WTC11 (cell line): ENCODE data around the gene RSBN1L. TPM values are rescaled to one million over a fixed set of nuclear protein-coding genes. Genes with fewer than 3 reads are reported as not detected.

Experiments used
- ATF6 ChIP-seq: sonication (generic); formaldehyde crosslinking; IDR thresholded peaks from 2 replicates; pipeline ENCODE4 v1.8.1; 2023; ENCODE audit warnings: mild to moderate bottlenecking, missing genetic modification reagents
- E2F1 ChIP-seq: sonication (generic); formaldehyde crosslinking; IDR thresholded peaks from 2 replicates; pipeline ENCODE4 v1.8.0; 2022; ENCODE audit warnings: mild to moderate bottlenecking, missing genetic modification reagents
- E2F5 ChIP-seq: sonication (generic); formaldehyde crosslinking; IDR thresholded peaks from 2 replicates; pipeline ENCODE4 v1.8.1; 2022; ENCODE audit warnings: mild to moderate bottlenecking, moderate library complexity, missing genetic modification reagents
- FOXK1 ChIP-seq: sonication (generic); formaldehyde crosslinking; IDR thresholded peaks from 2 replicates; pipeline ENCODE4 v1.8.0; 2022; ENCODE audit warnings: mild to moderate bottlenecking, moderate library complexity, missing genetic modification reagents
- GTF2I ChIP-seq: fragments of 250-450 bp; sonication (Bioruptor Pico); conservative IDR thresholded peaks from 2 replicates; pipeline ENCODE4 v1.4.0; 2021; ENCODE audit warnings: mild to moderate bottlenecking
- HMGA2 ChIP-seq: fragments of 250-450 bp; sonication (Bioruptor Pico); IDR thresholded peaks from 2 replicates; pipeline ENCODE4 v1.4.0; 2021; ENCODE audit warnings: mild to moderate bottlenecking, moderate library complexity
- IRF2 ChIP-seq: sonication (generic); formaldehyde crosslinking; IDR thresholded peaks from 2 replicates; pipeline ENCODE4 v1.8.0; 2022; ENCODE audit warnings: low read depth, missing genetic modification reagents, borderline replicate concordance
- JAZF1 ChIP-seq: fragments of 250-450 bp; sonication (Bioruptor Pico); IDR thresholded peaks from 2 replicates; pipeline ENCODE4 v1.9.0; 2021; ENCODE audit warnings: moderate library complexity, mild to moderate bottlenecking, inconsistent platforms
- MYBL2 ChIP-seq: sonication (generic); formaldehyde crosslinking; IDR thresholded peaks from 2 replicates; pipeline ENCODE4 v1.8.1; 2023; ENCODE audit warnings: mild to moderate bottlenecking, moderate library complexity, missing genetic modification reagents
- NFE2L1 ChIP-seq: sonication (generic); formaldehyde crosslinking; IDR thresholded peaks from 2 replicates; pipeline ENCODE4 v1.8.1; 2023; ENCODE audit warnings: missing genetic modification reagents
- OVOL2 ChIP-seq: fragments of 250-450 bp; sonication (Bioruptor Pico); IDR thresholded peaks from 2 replicates; pipeline ENCODE4 v1.9.0; 2021; ENCODE audit warnings: mild to moderate bottlenecking, borderline replicate concordance
- PRRX2 ChIP-seq: fragments of 250-450 bp; sonication (Bioruptor Pico); IDR thresholded peaks from 2 replicates; pipeline ENCODE4 v1.8.0; 2021; ENCODE audit warnings: mild to moderate bottlenecking
- SOX15 ChIP-seq: fragments of 250-450 bp; sonication (Bioruptor Pico); IDR thresholded peaks from 2 replicates; pipeline ENCODE4 v1.9.0; 2021; ENCODE audit warnings: mild to moderate bottlenecking
- TEAD1 ChIP-seq: sonication (generic); formaldehyde crosslinking; IDR thresholded peaks from 2 replicates; pipeline ENCODE4 v1.8.0; 2022; ENCODE audit warnings: mild to moderate bottlenecking, missing genetic modification reagents
- TP53 ChIP-seq: sonication (generic); formaldehyde crosslinking; IDR thresholded peaks from 2 replicates; pipeline ENCODE4 v1.8.1; 2023; ENCODE audit warnings: mild to moderate bottlenecking, missing genetic modification reagents
- USF1 ChIP-seq: sonication (generic); formaldehyde crosslinking; IDR thresholded peaks from 2 replicates; pipeline ENCODE4 v1.8.0; 2022; ENCODE audit warnings: mild to moderate bottlenecking, missing genetic modification reagents
- USF2 ChIP-seq: sonication (generic); formaldehyde crosslinking; IDR thresholded peaks from 2 replicates; pipeline ENCODE4 v1.8.1; 2023; ENCODE audit warnings: mild to moderate bottlenecking, missing genetic modification reagents, moderate library complexity
- ZBTB21 ChIP-seq: sonication (generic); formaldehyde crosslinking; IDR thresholded peaks from 2 replicates; pipeline ENCODE4 v1.8.1; 2023; ENCODE audit warnings: mild to moderate bottlenecking, missing genetic modification reagents, borderline replicate concordance
- ZMAT4 ChIP-seq: fragments of 250-450 bp; sonication (Bioruptor Pico); IDR thresholded peaks from 2 replicates; pipeline ENCODE4 v1.9.0; 2021; ENCODE audit warnings: mild to moderate bottlenecking
- ZNF138 ChIP-seq: sonication (generic); formaldehyde crosslinking; conservative IDR thresholded peaks from 2 replicates; pipeline ENCODE4 v1.8.1; 2022; ENCODE audit warnings: mild to moderate bottlenecking, moderate library complexity, missing genetic modification reagents
- ZNF281 ChIP-seq: sonication (generic); formaldehyde crosslinking; IDR thresholded peaks from 2 replicates; pipeline ENCODE4 v1.8.0; 2023; ENCODE audit warnings: mild to moderate bottlenecking, missing genetic modification reagents
- ZNF423 ChIP-seq: fragments of 250-450 bp; sonication (Bioruptor Pico); IDR thresholded peaks from 2 replicates; pipeline ENCODE4 v2.1.2; 2022; ENCODE audit warnings: mild to moderate bottlenecking, moderate library complexity
- total RNA-seq: library from RNA; stranded (reverse); gene quantifications from 3 replicates; pipeline ENCODE4 v1.2.3, GENCODE V29; 2021
- TF ChIP-seq, protein P1 (sequence below): sonication (generic); formaldehyde crosslinking; IDR thresholded peaks from 2 replicates; pipeline ENCODE4 v1.8.0; 2022; ENCODE audit warnings: mild to moderate bottlenecking, missing genetic modification reagents
- TF ChIP-seq, protein P2 (sequence below): fragments of 250-450 bp; sonication (Bioruptor Pico); IDR thresholded peaks from 2 replicates; pipeline ENCODE4 v1.9.0; 2021; ENCODE audit warnings: moderate library complexity, mild to moderate bottlenecking, inconsistent platforms, borderline replicate concordance
- TF ChIP-seq, protein P3 (sequence below): sonication (generic); formaldehyde crosslinking; IDR thresholded peaks from 2 replicates; pipeline ENCODE4 v1.8.0; 2023; ENCODE audit warnings: missing genetic modification reagents
- TF ChIP-seq, protein P4 (sequence below): sonication (generic); formaldehyde crosslinking; IDR thresholded peaks from 2 replicates; pipeline ENCODE4 v1.8.1; 2023; ENCODE audit warnings: mild to moderate bottlenecking, missing genetic modification reagents, borderline replicate concordance

Gene RSBN1L
- total RNA-seq, 1 experiment from 2014 or later = 16.8 TPM

DNA sequence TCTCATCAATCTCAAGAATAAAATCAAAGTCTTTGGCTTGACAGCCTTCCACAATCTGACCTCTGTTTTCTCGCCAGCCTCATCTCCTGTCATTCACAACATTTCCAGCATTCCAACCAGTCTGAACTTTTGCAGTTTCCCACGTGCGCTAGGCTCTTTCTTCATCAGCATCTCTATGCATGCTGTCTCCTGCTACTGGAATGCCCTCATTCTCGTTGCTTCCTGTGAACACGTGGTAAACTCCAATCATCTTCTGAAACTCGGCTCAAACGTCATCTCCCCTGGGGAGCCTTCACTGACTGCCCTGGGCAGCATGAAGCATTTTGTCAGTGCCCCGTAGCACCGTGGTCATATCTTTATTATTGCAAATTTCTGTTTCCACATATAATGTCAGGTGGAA is 12.2 kb upstream of the RSBN1L start (continued):
- TF ChIP-seq TEAD1 (CRISPR knock-in tag) (peak; percentile 74; the same call in 1 of the 2 replicates), USF2 (CRISPR knock-in tag) (peak; percentile 73), PRRX2 (CRISPR knock-in tag) (no peak), GTF2I (no peak), IRF2 (no peak), USF1 (peak; percentile 65), JAZF1 (CRISPR knock-in tag) (no peak), ZBTB21 (CRISPR knock-in tag) (no peak), NFE2L1 (CRISPR knock-in tag) (no peak), MYBL2 (no peak), ATF6 (CRISPR knock-in tag) (no peak), SOX15 (no peak), ZNF138 (CRISPR knock-in tag) (no peak), ZMAT4 (no peak), HMGA2 (CRISPR knock-in tag) (no peak), TP53 (CRISPR knock-in tag) (no peak), FOXK1 (CRISPR knock-in tag) (peak; percentile 64; the same call in 1 of the 2 replicates), OVOL2 (CRISPR knock-in tag) (no peak), ZNF423 (no peak), E2F5 (CRISPR knock-in tag) (no peak), E2F1 (CRISPR knock-in tag) (no peak), ZNF281 (CRISPR knock-in tag) (no peak)
- TF ChIP-seq, protein P1, sequence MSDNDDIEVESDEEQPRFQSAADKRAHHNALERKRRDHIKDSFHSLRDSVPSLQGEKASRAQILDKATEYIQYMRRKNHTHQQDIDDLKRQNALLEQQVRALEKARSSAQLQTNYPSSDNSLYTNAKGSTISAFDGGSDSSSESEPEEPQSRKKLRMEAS = peak; percentile 69
- TF ChIP-seq, protein P2, sequence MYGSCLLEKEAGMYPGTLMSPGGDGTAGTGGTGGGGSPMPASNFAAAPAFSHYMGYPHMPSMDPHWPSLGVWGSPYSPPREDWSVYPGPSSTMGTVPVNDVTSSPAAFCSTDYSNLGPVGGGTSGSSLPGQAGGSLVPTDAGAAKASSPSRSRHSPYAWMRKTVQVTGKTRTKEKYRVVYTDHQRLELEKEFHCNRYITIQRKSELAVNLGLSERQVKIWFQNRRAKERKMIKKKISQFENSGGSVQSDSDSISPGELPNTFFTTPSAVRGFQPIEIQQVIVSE = no peak
- TF ChIP-seq, protein P3, sequence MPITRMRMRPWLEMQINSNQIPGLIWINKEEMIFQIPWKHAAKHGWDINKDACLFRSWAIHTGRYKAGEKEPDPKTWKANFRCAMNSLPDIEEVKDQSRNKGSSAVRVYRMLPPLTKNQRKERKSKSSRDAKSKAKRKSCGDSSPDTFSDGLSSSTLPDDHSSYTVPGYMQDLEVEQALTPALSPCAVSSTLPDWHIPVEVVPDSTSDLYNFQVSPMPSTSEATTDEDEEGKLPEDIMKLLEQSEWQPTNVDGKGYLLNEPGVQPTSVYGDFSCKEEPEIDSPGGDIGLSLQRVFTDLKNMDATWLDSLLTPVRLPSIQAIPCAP (CRISPR knock-in tag) = no peak
- TF ChIP-seq, protein P4, sequence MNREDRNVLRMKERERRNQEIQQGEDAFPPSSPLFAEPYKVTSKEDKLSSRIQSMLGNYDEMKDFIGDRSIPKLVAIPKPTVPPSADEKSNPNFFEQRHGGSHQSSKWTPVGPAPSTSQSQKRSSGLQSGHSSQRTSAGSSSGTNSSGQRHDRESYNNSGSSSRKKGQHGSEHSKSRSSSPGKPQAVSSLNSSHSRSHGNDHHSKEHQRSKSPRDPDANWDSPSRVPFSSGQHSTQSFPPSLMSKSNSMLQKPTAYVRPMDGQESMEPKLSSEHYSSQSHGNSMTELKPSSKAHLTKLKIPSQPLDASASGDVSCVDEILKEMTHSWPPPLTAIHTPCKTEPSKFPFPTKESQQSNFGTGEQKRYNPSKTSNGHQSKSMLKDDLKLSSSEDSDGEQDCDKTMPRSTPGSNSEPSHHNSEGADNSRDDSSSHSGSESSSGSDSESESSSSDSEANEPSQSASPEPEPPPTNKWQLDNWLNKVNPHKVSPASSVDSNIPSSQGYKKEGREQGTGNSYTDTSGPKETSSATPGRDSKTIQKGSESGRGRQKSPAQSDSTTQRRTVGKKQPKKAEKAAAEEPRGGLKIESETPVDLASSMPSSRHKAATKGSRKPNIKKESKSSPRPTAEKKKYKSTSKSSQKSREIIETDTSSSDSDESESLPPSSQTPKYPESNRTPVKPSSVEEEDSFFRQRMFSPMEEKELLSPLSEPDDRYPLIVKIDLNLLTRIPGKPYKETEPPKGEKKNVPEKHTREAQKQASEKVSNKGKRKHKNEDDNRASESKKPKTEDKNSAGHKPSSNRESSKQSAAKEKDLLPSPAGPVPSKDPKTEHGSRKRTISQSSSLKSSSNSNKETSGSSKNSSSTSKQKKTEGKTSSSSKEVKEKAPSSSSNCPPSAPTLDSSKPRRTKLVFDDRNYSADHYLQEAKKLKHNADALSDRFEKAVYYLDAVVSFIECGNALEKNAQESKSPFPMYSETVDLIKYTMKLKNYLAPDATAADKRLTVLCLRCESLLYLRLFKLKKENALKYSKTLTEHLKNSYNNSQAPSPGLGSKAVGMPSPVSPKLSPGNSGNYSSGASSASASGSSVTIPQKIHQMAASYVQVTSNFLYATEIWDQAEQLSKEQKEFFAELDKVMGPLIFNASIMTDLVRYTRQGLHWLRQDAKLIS (CRISPR knock-in tag) = no peak
